ENCODE measurements around the gene DLL4. TPM values are rescaled to one million over a fixed set of nuclear protein-coding genes. Genes with fewer than 3 reads are reported as not detected.

The DLL4 gene
- total RNA-seq, 2 donors from 2014 or later: 0.12 to 0.19 TPM

DNA sequence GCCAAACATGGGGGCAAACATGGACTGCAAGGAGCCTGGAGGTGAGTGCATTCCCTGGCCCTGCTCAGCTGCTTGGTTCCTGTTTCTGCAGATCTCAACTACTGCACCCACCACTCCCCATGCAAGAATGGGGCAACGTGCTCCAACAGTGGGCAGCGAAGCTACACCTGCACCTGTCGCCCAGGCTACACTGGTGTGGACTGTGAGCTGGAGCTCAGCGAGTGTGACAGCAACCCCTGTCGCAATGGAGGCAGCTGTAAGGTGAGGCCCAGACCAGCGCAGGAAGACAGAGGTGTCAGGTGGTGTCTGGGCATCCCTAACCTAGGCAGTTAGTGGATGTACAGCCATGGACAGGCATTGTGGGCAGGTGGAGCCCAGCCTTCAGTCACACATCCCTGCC is 5.3 kb downstream of the DLL4 start:
- peaks cover 0 to 2% of the 10 kb centered on the region in 2 donors for H3K36me3 Mint-ChIP-seq (ENCODE audit: insufficient read depth in 2 of 2)
- ATAC-seq (replicated peaks in 1 of 2): no peak
- no peak overlapping the region for H3K27ac Mint-ChIP-seq
- peaks cover 37% of the 10 kb centered on the region for H3K27me3 Mint-ChIP-seq (ENCODE audit: low read depth)
- H3K9me3 Mint-ChIP-seq: no peaks in the 10 kb centered on the region
- no peak for DNase-seq
- H3K4me1 Mint-ChIP-seq (ENCODE audit: low read depth): peaks cover 15% of the 10 kb centered on the region
- H3K4me3 Mint-ChIP-seq: no peak overlapping the region

DNA sequence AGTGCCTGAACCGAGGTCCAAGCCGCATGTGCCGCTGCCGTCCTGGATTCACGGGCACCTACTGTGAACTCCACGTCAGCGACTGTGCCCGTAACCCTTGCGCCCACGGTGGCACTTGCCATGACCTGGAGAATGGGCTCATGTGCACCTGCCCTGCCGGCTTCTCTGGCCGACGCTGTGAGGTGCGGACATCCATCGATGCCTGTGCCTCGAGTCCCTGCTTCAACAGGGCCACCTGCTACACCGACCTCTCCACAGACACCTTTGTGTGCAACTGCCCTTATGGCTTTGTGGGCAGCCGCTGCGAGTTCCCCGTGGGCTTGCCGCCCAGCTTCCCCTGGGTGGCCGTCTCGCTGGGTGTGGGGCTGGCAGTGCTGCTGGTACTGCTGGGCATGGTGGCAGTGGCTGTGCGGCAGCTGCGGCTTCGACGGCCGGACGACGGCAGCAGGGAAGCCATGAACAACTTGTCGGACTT is 7.1 kb downstream of the DLL4 start:
- Mint-ChIP-seq H3K4me3 (no peak overlapping the region), H3K9me3 (no peaks in the 10 kb centered on the region), H3K4me1 (ENCODE audit: low read depth) (peaks cover 12% of the 10 kb centered on the region), H3K27ac (no peak overlapping the region), H3K27me3 (ENCODE audit: low read depth) (peaks cover 21% of the 10 kb centered on the region), H3K36me3 (ENCODE audit: insufficient read depth in 2 of 2) (no peaks in the 10 kb centered on the region)
- DNase-seq (no peak), ATAC-seq (replicated peaks in 1 of 2) (no peak)

DNA sequence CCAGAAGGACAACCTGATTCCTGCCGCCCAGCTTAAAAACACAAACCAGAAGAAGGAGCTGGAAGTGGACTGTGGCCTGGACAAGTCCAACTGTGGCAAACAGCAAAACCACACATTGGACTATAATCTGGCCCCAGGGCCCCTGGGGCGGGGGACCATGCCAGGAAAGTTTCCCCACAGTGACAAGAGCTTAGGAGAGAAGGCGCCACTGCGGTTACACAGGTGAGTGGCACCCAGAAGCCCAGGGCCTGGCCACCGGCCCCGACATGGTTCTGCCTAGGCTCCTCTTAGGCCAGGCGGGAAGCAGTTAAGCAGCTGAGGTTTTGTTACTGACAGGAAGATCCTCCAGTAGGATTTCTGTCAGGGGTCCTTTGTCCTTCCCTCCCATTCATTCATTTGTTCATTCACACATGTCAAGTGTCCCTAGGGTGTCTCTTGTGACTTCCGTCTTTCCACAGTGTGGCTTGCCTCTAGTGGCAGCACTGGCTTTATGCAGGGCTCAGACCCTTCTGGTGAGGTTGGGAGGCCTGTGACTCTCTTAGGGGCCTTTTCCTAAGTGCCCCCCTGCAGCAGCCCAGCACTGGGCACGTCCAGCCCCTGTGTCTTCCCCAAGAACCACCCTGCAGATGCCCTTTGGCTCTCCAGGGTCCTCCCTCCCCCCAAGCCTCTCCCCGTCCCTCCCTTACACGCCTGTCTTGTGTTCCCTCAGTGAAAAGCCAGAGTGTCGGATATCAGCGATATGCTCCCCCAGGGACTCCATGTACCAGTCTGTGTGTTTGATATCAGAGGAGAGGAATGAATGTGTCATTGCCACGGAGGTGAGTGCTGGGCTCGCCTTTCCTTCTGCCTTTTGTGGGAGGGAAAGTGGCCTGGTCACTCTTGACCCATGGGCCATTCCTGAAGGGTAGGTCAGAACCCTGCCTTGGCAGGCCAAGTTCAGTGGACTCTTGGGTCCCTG is 7.8 kb downstream of the DLL4 start:
- Mint-ChIP-seq H3K9me3 (no peaks in the 10 kb centered on the region), H3K4me1 (ENCODE audit: low read depth) (peaks cover 12% of the 10 kb centered on the region), H3K36me3 (ENCODE audit: insufficient read depth in 2 of 2) (no peaks in the 10 kb centered on the region), H3K27me3 (ENCODE audit: low read depth) (peaks cover 13% of the 10 kb centered on the region), H3K27ac (no peak overlapping the region), H3K4me3 (no peak overlapping the region)
- DNase-seq (no peak), ATAC-seq (replicated peaks in 1 of 2) (no peak)

DNA sequence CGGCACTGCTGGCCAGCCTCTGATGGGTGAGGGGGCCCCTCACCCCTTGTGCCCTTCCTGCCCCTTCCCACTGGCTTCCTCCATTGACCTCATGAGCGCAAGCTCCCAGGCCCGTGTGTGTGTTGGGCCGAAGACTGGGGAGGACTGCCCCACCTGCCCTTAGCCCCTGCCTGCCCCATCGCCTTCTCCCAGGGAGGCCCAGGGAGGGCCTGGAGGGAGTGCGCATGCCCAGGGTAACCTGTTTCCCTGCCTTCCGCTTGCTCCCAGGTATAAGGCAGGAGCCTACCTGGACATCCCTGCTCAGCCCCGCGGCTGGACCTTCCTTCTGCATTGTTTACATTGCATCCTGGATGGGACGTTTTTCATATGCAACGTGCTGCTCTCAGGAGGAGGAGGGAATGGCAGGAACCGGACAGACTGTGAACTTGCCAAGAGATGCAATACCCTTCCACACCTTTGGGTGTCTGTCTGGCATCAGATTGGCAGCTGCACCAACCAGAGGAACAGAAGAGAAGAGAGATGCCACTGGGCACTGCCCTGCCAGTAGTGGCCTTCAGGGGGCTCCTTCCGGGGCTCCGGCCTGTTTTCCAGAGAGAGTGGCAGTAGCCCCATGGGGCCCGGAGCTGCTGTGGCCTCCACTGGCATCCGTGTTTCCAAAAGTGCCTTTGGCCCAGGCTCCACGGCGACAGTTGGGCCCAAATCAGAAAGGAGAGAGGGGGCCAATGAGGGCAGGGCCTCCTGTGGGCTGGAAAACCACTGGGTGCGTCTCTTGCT is 8.8 kb downstream of the DLL4 start:
- H3K4me1 Mint-ChIP-seq (ENCODE audit: low read depth): peaks cover 18% of the 10 kb centered on the region
- peaks cover 8% of the 10 kb centered on the region for H3K27me3 Mint-ChIP-seq (ENCODE audit: low read depth)
- peak in 1 of 2 donors; percentile 24 for ATAC-seq (replicated peaks in 1 of 2)
- H3K36me3 Mint-ChIP-seq (ENCODE audit: insufficient read depth in 2 of 2): no peaks in the 10 kb centered on the region
- no peak for DNase-seq
- no peak overlapping the region for H3K27ac Mint-ChIP-seq
- no peaks in the 10 kb centered on the region for H3K9me3 Mint-ChIP-seq
- no peak overlapping the region for H3K4me3 Mint-ChIP-seq

DNA sequence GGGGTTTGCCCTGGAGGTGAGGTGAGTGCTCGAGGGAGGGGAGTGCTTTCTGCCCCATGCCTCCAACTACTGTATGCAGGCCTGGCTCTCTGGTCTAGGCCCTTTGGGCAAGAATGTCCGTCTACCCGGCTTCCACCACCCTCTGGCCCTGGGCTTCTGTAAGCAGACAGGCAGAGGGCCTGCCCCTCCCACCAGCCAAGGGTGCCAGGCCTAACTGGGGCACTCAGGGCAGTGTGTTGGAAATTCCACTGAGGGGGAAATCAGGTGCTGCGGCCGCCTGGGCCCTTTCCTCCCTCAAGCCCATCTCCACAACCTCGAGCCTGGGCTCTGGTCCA is 9.4 kb downstream of the DLL4 start:
- Mint-ChIP-seq H3K36me3 (ENCODE audit: insufficient read depth in 2 of 2) (no peaks in the 10 kb centered on the region), H3K4me3 (no peak overlapping the region), H3K27ac (no peak overlapping the region)

DNA sequence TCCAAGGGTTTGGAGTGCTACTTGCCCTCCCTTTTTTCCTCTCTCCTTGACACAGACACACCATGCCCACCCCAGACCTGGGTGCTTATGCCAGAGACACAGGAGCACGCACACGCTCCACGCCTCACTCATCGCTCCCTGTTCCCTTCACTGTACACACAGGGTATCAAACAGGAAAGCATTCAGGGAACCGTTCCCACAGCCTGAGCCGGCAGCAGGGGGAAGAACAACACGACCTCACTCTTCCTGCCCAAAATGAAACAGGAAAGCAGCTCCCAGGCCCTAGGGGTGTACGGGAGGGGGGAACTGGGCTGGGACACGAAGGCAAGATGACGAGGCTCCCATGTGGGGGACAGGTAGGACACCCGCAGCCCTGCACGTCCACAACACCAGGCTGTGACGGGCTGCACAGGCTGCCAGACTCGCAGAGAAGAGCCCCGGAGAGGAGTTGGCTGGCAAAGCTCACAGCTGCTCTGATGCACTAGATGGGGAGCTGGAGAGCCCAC is 11.2 kb downstream of the DLL4 start:
- ATAC-seq (replicated peaks in 1 of 2): no peak
- Mint-ChIP-seq H3K36me3 (ENCODE audit: insufficient read depth in 2 of 2) (no peaks in the 10 kb centered on the region), H3K27me3 (ENCODE audit: low read depth) (no peaks in the 10 kb centered on the region), H3K9me3 (no peaks in the 10 kb centered on the region), H3K4me3 (peak overlapping the region; percentile 35 to 56), H3K4me1 (ENCODE audit: low read depth) (peaks cover 34% of the 10 kb centered on the region), H3K27ac (no peak overlapping the region)
- no peak for DNase-seq

More for the DNA sequence above, 9.4 kb downstream of the DLL4 start:
- H3K4me1 Mint-ChIP-seq (ENCODE audit: low read depth): peaks cover 23% of the 10 kb centered on the region
- peaks cover 2% of the 10 kb centered on the region for H3K27me3 Mint-ChIP-seq (ENCODE audit: low read depth)
- H3K9me3 Mint-ChIP-seq: no peaks in the 10 kb centered on the region
- ATAC-seq (replicated peaks in 1 of 2) (no peak), DNase-seq (no peak)

DNA sequence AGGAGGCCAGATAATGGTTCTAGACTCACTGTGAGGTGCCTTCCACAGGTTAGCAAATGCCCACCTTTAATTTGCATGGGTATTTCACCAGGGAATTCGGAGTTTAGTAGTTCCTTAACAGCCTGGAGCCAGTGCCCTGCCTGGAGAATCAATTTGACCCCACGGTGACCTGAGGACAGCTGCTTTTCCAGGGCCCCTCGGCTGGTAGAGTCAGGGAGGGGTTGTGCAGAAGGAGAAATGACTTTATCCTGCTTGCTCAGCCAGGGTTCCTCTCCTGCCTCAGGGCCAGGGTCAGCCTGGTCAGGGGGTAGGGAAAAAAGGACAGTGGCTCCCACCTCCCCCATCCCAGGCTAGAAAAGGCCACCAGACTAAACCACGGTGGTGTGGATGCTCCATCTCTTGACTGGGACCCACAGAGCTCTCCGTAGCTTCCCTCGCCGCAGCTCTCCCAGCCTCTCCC is 12.0 kb downstream of the DLL4 start:
- ATAC-seq (replicated peaks in 1 of 2) (no peak), DNase-seq (no peak)
- Mint-ChIP-seq H3K27ac (no peak overlapping the region), H3K4me3 (peak overlapping the region; percentile 48 to 56), H3K36me3 (ENCODE audit: insufficient read depth in 2 of 2) (no peaks in the 10 kb centered on the region), H3K4me1 (ENCODE audit: low read depth) (peaks cover 39% of the 10 kb centered on the region), H3K27me3 (ENCODE audit: low read depth) (no peaks in the 10 kb centered on the region), H3K9me3 (no peaks in the 10 kb centered on the region)

DNA sequence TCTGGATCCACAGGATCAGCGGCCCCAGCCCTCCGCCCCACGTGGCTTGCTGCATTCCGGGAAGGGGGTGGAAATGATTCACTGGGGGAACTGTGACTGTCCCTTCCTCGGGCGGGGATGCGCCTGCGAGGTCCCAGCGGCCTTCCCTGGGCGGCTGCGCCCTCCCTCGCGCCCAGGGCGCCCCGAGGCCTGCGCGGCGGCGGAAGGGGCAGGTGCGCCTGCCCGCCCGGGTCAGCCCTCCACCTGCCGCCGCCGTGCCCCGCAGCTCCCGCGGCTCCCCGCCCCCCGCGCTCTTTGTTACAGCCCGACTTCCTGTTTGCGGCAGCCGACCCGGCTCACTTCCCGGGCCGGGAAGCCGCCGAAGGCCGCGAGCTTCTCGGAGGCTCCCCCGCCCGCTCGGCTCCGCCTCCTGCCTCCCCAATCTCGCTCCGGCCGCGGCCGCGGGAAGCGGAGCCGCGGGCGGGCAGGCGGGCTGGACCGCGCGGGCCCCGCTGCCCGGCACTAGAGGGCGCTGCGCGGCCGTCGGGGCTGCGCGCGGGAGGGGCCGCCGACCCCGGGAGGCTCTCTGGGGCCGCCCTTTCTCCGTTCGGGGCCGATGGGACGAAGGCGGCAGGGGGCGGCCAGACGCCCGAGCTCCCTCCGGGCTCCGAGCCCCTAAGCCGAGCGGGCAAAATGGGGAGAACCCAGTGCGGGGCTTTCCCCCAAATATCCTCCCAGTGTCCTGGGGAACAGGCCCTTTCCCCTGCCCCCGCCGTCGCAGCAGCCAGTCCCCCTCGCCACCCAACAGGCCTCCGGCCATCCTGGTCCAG is 12.6 kb downstream of the DLL4 start:
- Mint-ChIP-seq H3K27me3 (ENCODE audit: low read depth) (no peaks in the 10 kb centered on the region), H3K4me1 (ENCODE audit: low read depth) (peaks cover 45% of the 10 kb centered on the region), H3K27ac (peak overlapping the region; percentile 69), H3K36me3 (ENCODE audit: insufficient read depth in 2 of 2) (no peaks in the 10 kb centered on the region), H3K4me3 (peak overlapping the region; percentile 85 to 87), H3K9me3 (no peaks in the 10 kb centered on the region)
- peak; percentile 73 to 85 for DNase-seq
- peak; percentile 89 to 90 for ATAC-seq (replicated peaks in 1 of 2)

DNA sequence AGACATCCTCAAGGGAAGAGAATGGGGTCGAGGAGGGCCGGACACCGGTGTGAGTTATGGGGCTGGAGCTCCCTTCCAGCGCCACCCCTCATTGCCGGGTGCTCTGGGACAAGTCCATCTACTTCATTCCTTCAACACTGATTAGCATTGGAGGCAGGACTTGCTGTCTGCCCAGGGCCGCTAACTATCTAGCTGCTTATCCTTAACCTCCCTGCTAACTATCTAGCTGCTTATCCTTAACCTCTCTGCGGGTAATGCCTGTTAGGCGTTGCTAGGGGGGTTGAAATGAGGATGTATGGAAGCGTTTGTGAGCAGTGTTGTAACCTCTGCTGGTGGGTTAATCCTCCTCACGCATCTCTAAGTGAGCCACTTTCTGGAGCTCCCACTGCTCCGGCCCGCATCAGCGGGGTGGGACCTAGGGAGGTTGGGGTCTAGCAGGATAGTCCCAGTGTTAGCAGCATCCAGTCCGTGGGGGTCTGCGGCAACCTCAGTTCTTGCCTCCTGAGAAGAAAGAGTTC is 13.3 kb downstream of the DLL4 start:
- peak; percentile 10 to 12 for ATAC-seq (replicated peaks in 1 of 2)
- Mint-ChIP-seq H3K4me1 (ENCODE audit: low read depth) (peaks cover 45% of the 10 kb centered on the region), H3K4me3 (peak overlapping the region; percentile 85 to 87), H3K27me3 (ENCODE audit: low read depth) (no peaks in the 10 kb centered on the region), H3K36me3 (ENCODE audit: insufficient read depth in 2 of 2) (no peaks in the 10 kb centered on the region), H3K9me3 (no peaks in the 10 kb centered on the region), H3K27ac (peak overlapping the region; percentile 69)
- no peak for DNase-seq

DNA sequence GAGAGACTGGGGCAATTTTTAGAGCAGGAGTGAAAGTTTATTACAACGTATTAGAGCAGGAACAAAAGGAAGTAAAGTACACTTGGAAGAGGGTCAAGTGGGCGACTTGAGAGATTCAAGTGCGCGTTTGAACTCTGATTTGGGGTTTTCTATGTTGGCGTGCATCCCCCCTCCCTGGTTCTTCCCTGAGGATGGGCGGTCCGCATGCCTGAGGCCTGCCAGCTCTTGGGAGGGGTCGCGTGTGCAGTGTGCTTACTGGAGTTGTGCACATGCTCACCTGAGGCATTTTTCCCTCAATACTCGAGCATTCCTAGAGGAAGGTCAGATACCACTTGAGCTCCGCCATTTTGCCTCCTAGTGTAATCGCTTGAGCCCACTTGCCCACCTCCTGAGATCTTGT is 13.7 kb downstream of the DLL4 start:
- no peaks in the 10 kb centered on the region for H3K9me3 Mint-ChIP-seq
- H3K4me3 Mint-ChIP-seq: peak overlapping the region; percentile 85 to 87
- peak overlapping the region; percentile 69 for H3K27ac Mint-ChIP-seq

DNA sequence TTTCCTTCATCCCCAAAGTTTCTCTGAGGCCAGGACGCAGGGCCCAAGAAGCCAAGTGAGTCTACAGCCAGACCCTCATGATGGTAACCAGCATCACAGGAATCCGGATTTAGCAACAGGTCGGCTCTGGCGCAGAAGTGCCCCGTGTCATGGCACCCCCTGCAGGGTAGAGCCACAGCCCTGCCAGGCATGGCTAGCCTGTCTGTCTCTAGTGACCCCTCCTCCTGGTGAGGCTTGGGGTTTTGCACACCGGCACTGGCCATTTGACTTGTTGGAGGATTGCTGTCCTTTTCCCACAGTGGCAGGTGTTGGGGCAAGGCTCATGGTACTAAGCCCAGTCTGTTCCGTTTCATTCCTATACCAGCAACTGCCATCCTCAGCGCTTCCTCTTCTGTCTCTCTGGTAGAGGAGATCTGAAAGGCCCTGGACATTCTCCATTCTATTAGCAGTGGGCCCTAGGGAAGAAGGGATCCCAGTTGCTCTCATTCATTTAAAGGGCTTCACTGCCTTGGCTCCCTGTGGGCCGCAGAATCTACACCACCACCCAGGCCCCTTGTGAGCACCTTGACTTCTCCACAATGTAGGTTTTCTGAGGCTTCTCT is 14.7 kb downstream of the DLL4 start:
- Mint-ChIP-seq H3K4me3 (peak overlapping the region; percentile 85 to 87), H3K27me3 (ENCODE audit: low read depth) (no peaks in the 10 kb centered on the region), H3K27ac (no peak overlapping the region), H3K36me3 (ENCODE audit: insufficient read depth in 2 of 2) (no peaks in the 10 kb centered on the region), H3K9me3 (no peaks in the 10 kb centered on the region), H3K4me1 (ENCODE audit: low read depth) (peaks cover 45% of the 10 kb centered on the region)
- DNase-seq (no peak), ATAC-seq (replicated peaks in 1 of 2) (no peak)

More for the DNA sequence above, 13.7 kb downstream of the DLL4 start:
- Mint-ChIP-seq H3K27me3 (ENCODE audit: low read depth) (no peaks in the 10 kb centered on the region), H3K36me3 (ENCODE audit: insufficient read depth in 2 of 2) (no peaks in the 10 kb centered on the region), H3K4me1 (ENCODE audit: low read depth) (peaks cover 45% of the 10 kb centered on the region)
- DNase-seq (no peak), ATAC-seq (replicated peaks in 1 of 2) (no peak)

All from activated T-cell treated with anti-CD3 and anti-CD28 coated beads, Interleukin-2, amount 50 U/mL, for 72 hours (primary cell).